ENCODE data around the gene CATSPER1.

DNA sequence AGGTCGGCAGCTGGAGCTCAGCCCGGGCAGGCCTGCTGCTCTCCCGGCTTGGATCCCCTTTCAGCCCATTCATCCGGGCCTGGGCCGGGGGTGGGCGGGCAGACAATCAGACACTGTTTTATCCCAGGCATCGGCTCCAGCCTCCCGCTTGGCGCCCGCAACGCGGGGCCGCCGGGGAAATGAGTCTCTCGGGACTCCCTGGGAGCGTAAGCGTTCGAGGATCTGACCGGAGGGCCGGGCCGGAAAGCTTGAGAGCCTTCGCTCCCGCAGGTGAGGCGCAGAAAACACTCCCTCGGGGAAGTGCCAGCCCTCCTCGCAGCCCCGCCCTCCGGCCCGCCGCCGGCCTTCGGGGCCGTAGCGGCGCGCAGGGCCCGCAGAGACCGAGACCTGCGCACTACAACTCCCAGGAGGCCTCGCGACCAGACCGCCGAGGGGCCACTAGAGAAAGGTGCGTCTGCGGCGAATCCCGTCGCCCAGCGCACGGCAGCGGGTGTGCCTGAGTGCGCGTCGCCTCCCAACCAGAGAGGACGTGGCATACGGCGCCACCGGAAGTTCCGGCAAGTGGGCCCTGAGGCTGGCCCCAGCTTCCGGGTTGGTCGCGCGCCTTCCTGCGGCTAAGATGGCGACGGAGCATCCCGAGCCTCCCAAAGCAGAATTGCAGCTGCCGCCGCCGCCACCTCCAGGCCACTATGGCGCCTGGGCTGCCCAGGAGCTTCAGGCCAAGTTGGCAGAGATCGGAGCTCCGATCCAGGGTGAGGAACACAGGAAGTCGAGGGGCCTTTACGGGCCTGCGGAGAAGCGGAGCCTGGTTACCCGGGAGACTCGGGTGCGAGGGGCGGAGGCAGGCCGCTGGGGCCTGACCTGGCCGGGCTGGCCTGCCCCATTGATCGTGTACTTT, 25.7 kb upstream of the CATSPER1 start, which contains the start of gene SF3B2:
- TF ChIP-seq POLR2A (IDR thresholded peaks at IDR 0.05; ENCODE audit: low read depth, low read length) (peak; percentile 88), MYC (IDR thresholded peaks at IDR 0.05; ENCODE audit: low read depth, low read length) (no peak), EZH2 (IDR thresholded peaks at IDR 0.05; ENCODE audit: borderline replicate concordance, low read depth, low read length, severe bottlenecking) (no peak), POLR2AphosphoS5 (IDR thresholded peaks at IDR 0.05; ENCODE audit: insufficient read depth, low read depth, low read length) (peak; percentile 89), FOS (IDR thresholded peaks at IDR 0.05; ENCODE audit: borderline replicate concordance, insufficient read depth, low read length) (no peak), JUN (IDR thresholded peaks at IDR 0.05; ENCODE audit: borderline replicate concordance, insufficient read depth, insufficient read length, low read depth) (no peak)
- TF ChIP-seq, protein P1, sequence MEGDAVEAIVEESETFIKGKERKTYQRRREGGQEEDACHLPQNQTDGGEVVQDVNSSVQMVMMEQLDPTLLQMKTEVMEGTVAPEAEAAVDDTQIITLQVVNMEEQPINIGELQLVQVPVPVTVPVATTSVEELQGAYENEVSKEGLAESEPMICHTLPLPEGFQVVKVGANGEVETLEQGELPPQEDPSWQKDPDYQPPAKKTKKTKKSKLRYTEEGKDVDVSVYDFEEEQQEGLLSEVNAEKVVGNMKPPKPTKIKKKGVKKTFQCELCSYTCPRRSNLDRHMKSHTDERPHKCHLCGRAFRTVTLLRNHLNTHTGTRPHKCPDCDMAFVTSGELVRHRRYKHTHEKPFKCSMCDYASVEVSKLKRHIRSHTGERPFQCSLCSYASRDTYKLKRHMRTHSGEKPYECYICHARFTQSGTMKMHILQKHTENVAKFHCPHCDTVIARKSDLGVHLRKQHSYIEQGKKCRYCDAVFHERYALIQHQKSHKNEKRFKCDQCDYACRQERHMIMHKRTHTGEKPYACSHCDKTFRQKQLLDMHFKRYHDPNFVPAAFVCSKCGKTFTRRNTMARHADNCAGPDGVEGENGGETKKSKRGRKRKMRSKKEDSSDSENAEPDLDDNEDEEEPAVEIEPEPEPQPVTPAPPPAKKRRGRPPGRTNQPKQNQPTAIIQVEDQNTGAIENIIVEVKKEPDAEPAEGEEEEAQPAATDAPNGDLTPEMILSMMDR (IDR thresholded peaks at IDR 0.05; ENCODE audit: extremely low read depth in 1 of 2, insufficient read depth in 1 of 2, low read depth in 1 of 2, low read length in 2 of 2) = no peak
- TF ChIP-seq, protein P2, sequence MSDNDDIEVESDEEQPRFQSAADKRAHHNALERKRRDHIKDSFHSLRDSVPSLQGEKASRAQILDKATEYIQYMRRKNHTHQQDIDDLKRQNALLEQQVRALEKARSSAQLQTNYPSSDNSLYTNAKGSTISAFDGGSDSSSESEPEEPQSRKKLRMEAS (IDR thresholded peaks at IDR 0.05; ENCODE audit: insufficient read depth, insufficient read length) = peak; percentile 52

All from endothelial cell of umbilical vein (primary cell).